Peyer's patch (tissue), 4 donors: Measurements from ENCODE around the gene HIPK1.

Experiments used
- CTCF ChIP-seq, 6 experiments: fragments of 450-650 bp in 4 of 6; fragments of 200-600 bp in 2 of 6; sonication (generic) in 1 of 6; IDR thresholded peaks; one replicate each; pipeline ENCODE4 v1.5.1; 2017 to 2019; ENCODE audit warnings: antibody characterized with exemption in 6 of 6, mild to moderate bottlenecking in 3 of 6, moderate library complexity in 1 of 6
- POLR2A ChIP-seq, 2 donors: fragments of 450-650 bp; IDR thresholded peaks; one replicate each; pipeline ENCODE4 v1.5.1; 2017; ENCODE audit warnings: antibody characterized with exemption in 2 of 2, mild to moderate bottlenecking in 2 of 2, moderate library complexity in 2 of 2

GRCh38 chr1:113983391-113983790 lies 54.3 kb downstream of the HIPK1 start:
- TF ChIP-seq CTCF (IDR thresholded peaks at IDR 0.05) (no peak), POLR2A (IDR thresholded peaks at IDR 0.05) (no peak)
